GM23248 (cell line): ENCODE data around the gene LRFN2.

Source experiments
- EZH2 ChIP-seq: fragments of 200-600 bp; sonication (generic); IDR thresholded peaks from 2 replicates; pipeline ENCODE4 v1.6.1; 2018; ENCODE audit warnings: antibody characterized with exemption, mild to moderate bottlenecking; ENCODE audit not compliant: insufficient read depth, poor library complexity, severe bottlenecking
- EZH2phosphoT487 ChIP-seq: fragments of 200-600 bp; sonication (generic); IDR thresholded peaks from 2 replicates; pipeline ENCODE4 v1.6.1; 2018; ENCODE audit warnings: antibody characterized with exemption, moderate library complexity, mild to moderate bottlenecking, low read depth; ENCODE audit not compliant: insufficient read depth

GRCh38 chr6:40492187-40492586 is 95.0 kb downstream of the LRFN2 start:
- TF ChIP-seq EZH2phosphoT487 (no peak), EZH2 (no peak)
